Lower leg skin (tissue), 3 donors: ENCODE data around the gene CYLD.

ENCODE experiments used
- CTCF ChIP-seq, 3 donors: fragments of 450-650 bp; IDR thresholded peaks; one replicate each; pipeline ENCODE4 v1.5.1; 2016; ENCODE audit warnings: antibody characterized with exemption in 3 of 3, mild to moderate bottlenecking in 3 of 3, moderate library complexity in 2 of 3
- POLR2A ChIP-seq, 2 donors: fragments of 450-650 bp; IDR thresholded peaks; one replicate each; pipeline ENCODE4 v1.6.1; 2016 to 2017; ENCODE audit warnings: antibody characterized with exemption in 2 of 2, mild to moderate bottlenecking in 1 of 2, moderate library complexity in 1 of 2

GRCh38 chr16:50724306-50724705 lies 17.6 kb upstream of the CYLD start:
- no peak for TF ChIP-seq CTCF (IDR thresholded peaks at IDR 0.05)
- TF ChIP-seq POLR2A (IDR thresholded peaks at IDR 0.05), result no peak
